ENCODE results near the gene S100A9.

The S100A9 gene

GRCh38 chr1:153364156-153364555 is 6.5 kb downstream of the S100A9 start:
- no peak for TF ChIP-seq CTCF (IDR thresholded peaks at IDR 0.05; ENCODE audit: borderline replicate concordance, insufficient read depth, low read depth, low read length)
- no peak overlapping the region for H3K4me3 ChIP-seq (ENCODE audit: low read depth, low read length)

DNA sequence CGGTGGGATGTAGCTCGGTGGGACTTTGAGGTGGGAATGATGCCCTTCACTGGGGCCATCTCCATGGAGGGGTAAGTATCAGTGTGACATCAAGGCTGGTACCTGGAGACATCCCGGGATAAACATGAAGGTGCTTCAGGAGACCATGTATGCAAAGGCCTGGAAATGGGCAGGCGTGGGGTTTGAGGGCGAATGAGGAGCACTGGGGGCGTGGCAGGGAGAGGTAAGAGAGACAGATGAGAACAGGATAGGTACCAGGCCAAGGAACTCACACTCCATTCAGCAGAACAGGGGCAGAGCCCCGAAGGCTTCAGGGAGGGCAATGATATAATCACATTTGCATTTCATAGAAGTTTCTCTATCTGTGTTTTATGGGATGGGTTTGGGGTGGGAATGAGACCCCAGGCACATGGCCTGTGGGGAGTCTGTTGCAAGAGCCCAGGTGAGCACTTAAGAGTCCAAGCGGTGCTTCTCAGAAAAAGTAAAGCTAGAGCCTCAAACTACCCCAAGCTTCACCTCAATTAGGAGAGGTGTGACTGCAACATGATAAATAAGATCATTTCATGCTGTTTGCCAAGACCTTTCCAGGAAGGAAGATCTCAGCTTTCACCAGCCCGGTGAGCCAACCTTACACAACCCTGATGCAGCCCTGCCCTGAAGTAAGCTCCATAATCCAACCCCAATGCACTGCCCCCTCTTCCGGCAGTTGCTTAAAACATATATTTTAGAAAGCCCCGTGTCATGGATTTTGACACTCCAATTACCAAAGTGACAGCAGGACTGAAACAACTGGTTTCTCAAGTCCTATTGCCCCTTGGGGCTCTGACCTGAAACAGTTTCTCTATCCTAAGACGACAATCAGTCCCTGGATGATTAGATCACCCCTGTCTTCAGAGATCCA is 7.4 kb downstream of the S100A9 start:
- TF ChIP-seq CTCF (IDR thresholded peaks at IDR 0.05; ENCODE audit: borderline replicate concordance, insufficient read depth, low read depth, low read length) = no peak

DNA sequence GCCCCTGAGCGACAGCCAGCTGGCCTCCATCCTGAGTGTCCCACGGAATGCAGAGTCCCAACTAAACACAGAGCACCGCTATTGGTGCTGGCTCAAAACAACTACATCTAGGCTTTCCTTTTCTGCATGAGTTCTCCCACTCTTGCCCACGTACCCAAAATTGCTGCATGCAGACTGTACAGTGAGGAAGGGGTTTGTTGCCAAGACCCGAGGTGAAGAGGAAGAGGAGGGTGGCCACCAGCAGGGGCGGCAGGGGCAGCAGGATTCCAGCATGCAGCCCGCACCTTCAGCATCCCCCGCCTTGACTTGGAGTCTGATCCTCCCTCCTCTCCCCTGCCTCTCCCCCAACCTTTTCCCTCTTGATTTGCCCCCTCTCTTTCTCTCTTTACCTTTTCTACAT is 8.0 kb downstream of the S100A9 start:
- no peak overlapping the region for H3K4me3 ChIP-seq (ENCODE audit: low read depth, low read length)
- TF ChIP-seq CTCF (IDR thresholded peaks at IDR 0.05; ENCODE audit: borderline replicate concordance, insufficient read depth, low read depth, low read length) = no peak

More for the DNA sequence above, 7.4 kb downstream of the S100A9 start:
- no peak overlapping the region for H3K4me3 ChIP-seq (ENCODE audit: low read depth, low read length)

DNA sequence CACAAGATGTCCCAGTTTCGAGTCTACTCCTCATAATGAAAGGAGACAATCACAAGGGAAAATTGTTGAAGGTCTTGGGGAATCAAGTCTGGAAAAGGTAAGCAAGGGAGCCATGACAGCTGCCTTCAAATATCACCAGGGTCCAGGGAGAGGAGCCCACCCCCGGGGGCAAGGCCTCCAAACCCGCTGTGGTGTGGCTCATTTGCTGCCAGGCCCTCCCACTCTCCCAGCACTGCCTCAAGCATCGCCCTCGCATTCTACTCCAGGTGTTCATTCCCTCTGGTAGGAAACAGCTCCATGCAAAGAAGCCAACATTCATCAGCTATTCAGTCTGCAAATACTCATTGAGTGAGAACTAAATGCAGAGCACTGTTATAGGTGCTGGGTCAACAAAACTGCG is 8.6 kb downstream of the S100A9 start:
- no peak for TF ChIP-seq CTCF (IDR thresholded peaks at IDR 0.05; ENCODE audit: borderline replicate concordance, insufficient read depth, low read depth, low read length)
- no peak overlapping the region for H3K4me3 ChIP-seq (ENCODE audit: low read depth, low read length)

DNA sequence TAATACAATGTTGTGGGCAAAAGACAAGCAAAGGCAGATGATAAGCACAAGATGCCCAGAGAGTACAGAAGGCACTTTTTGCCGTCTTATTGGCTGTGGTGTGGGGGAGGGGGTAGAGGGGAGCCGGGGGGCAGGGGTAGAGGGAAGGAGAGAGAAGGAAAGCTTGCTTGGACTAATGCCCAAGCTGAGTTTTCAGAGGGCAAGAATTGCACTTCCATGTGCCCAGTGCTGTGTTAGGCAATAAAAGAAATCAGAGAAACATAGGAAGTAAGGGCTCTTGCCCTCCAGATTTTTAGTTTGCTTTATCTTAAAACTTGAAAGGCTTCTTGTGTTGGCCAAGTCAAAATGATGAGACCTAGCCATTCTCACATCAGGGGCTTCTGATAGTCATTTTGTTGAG is 9.4 kb downstream of the S100A9 start:
- no peak for TF ChIP-seq CTCF (IDR thresholded peaks at IDR 0.05; ENCODE audit: borderline replicate concordance, insufficient read depth, low read depth, low read length)
- no peak overlapping the region for H3K4me3 ChIP-seq (ENCODE audit: low read depth, low read length)

GRCh38 chr1:153368495-153368894 is 10.8 kb downstream of the S100A9 start:
- no peak overlapping the region for H3K4me3 ChIP-seq (ENCODE audit: low read depth, low read length)
- TF ChIP-seq CTCF (IDR thresholded peaks at IDR 0.05; ENCODE audit: borderline replicate concordance, insufficient read depth, low read depth, low read length) = no peak

- TF ChIP-seq CTCF (IDR thresholded peaks at IDR 0.05; ENCODE audit: borderline replicate concordance, insufficient read depth, low read depth, low read length) = no peak
These were observed 12.5 kb downstream of the S100A9 start for GRCh38 chr1:153370146-153370545.

More at GRCh38 chr1:153370146-153370545, 12.5 kb downstream of the S100A9 start:
- no peak overlapping the region for H3K4me3 ChIP-seq (ENCODE audit: low read depth, low read length)
